Spleen (tissue), 7 donors: Measurements from ENCODE around the gene ZNF581.

Source experiments
- CTCF ChIP-seq, 11 experiments: fragments of 200-600 bp in 7 of 11; fragments of 450-650 bp in 4 of 11; sonication (generic) in 4 of 11; IDR thresholded peaks in 8 of 11; conservative IDR thresholded peaks in 3 of 11; 1 replicate in 7 of 11; 2 replicates in 4 of 11; pipeline versions ENCODE4 v1.4.0 to v1.8.0; 2016 to 2021; ENCODE audit warnings: antibody characterized with exemption in 11 of 11, inconsistent platforms in 4 of 11, mild to moderate bottlenecking in 1 of 11
- POLR2A ChIP-seq, 3 donors: fragments of 450-650 bp; IDR thresholded peaks; one replicate each; pipeline ENCODE4 v1.5.1; 2017; ENCODE audit warnings: antibody characterized with exemption in 3 of 3, mild to moderate bottlenecking in 1 of 3
- POLR2AphosphoS5 ChIP-seq, 3 donors: sonication (generic); formaldehyde crosslinking; IDR thresholded peaks; one replicate each; pipeline ENCODE4 v1.5.1; 2017; ENCODE audit warnings: antibody characterized with exemption in 3 of 3
- donor health status: DM: no; HTN: no; CAD: no; lungs with moderate emphysema.
- donor health status: DM: no; HTN: no; CAD: no.
- donor health status: DM: no; HTN: no; CAD: no.

DNA sequence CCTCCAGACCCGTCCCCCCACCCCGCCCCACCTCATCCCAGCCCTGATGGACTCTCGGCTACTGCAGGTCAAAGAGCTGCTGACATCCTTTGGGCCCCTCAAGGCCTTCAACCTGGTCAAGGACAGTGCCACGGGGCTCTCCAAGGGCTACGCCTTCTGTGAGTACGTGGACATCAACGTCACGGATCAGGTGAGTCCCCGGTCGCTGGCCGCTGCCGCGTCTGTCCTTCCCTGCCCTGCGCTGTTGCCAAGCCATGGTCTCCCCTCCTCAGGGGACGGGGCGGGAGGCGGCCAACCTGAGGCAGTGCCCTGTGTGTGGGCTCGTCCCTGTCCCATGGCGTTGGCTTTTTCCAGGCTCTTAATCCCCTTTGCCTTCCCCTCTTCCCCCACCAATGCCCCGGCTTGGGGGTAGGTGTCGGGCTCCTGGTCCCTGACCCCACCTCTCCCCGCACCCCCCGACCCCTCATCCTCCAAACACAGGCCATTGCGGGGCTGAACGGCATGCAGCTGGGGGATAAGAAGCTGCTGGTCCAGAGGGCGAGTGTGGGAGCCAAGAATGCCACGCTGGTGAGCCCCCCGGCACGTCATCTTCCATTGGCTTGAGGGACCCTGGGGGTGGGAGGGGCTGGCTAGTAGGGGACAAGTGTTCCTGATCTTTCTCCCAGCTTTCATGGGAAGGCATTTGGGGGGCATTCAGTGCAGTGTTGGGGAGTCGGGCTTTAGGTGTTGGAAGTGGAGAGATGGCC is 25.3 kb downstream of the ZNF581 start:
- no peak for TF ChIP-seq POLR2A (IDR thresholded peaks at IDR 0.05)
- TF ChIP-seq CTCF (IDR thresholded peaks at IDR 0.05 in 8 of 11, conservative IDR thresholded peaks at IDR 0.05 in 3 of 11): no peak
- TF ChIP-seq POLR2AphosphoS5 (IDR thresholded peaks at IDR 0.05): peak in 1 of 3 donors; percentile 70
